K562 (cell line): ENCODE data around the gene PUM2. TPM values are rescaled to one million over a fixed set of nuclear protein-coding genes. Genes with fewer than 3 reads are reported as not detected.

Experiments
- BRD9 ChIP-seq: fragments of 450-650 bp; IDR thresholded peaks from 2 replicates; pipeline ENCODE4 v1.6.1; 2018; ENCODE audit warnings: low read depth; ENCODE audit not compliant: partially characterized antibody
- CHCHD3 ChIP-seq: fragments of 250-450 bp; sonication (Bioruptor Pico); IDR thresholded peaks from 2 replicates; pipeline ENCODE4 v2.1.2; 2022; ENCODE audit warnings: mild to moderate bottlenecking
- CHD1 ChIP-seq: fragments of 200-600 bp; sonication (generic); IDR thresholded peaks from one replicate; pipeline ENCODE4 v1.6.1; 2012; ENCODE audit warnings: mild to moderate bottlenecking, moderate library complexity, low read length, inconsistent platforms
- FOXJ2 ChIP-seq: fragments of 200-800 bp; sonication (Bioruptor generic); IDR thresholded peaks from 2 replicates; pipeline ENCODE4 v1.6.1; 2016; ENCODE audit warnings: missing genetic modification characterization, missing compliant biosample characterization
- FOXJ3 ChIP-seq: sonication (generic); formaldehyde crosslinking; IDR thresholded peaks from 2 replicates; pipeline ENCODE4 v1.4.0; 2020; ENCODE audit warnings: mild to moderate bottlenecking, missing genetic modification reagents
- FOXM1 ChIP-seq, 2 experiments: fragments of 450-650 bp in 1 of 2; sonication (generic) in 1 of 2; formaldehyde crosslinking in 1 of 2; IDR thresholded peaks; 2 replicates each; pipeline versions ENCODE4 v1.6.1 to v1.9.0; 2017 to 2022; ENCODE audit warnings: low read depth in 2 of 2, mild to moderate bottlenecking in 2 of 2, missing genetic modification reagents in 1 of 2, moderate library complexity in 1 of 2
- HDGF ChIP-seq: fragments of 450-650 bp; IDR thresholded peaks from 2 replicates; pipeline ENCODE4 v1.6.1; 2016
- IRF1 ChIP-seq: sonication (generic); formaldehyde crosslinking; IDR thresholded peaks from 2 replicates; pipeline ENCODE4 v1.8.0; 2022; ENCODE audit warnings: missing genetic modification reagents, mild to moderate bottlenecking, borderline replicate concordance
- IRF9 ChIP-seq: fragments of 450-650 bp; IDR thresholded peaks from 2 replicates; pipeline ENCODE4 v1.6.1; 2016; ENCODE audit warnings: missing biosample characterization, missing genetic modification characterization
- MCM5 ChIP-seq: fragments of 450-650 bp; IDR thresholded peaks from 2 replicates; pipeline ENCODE4 v1.6.1; 2016; ENCODE audit warnings: low read depth
- MEIS2 ChIP-seq: fragments of 450-650 bp; IDR thresholded peaks from 2 replicates; pipeline ENCODE4 v1.6.1; 2014; ENCODE audit warnings: mild to moderate bottlenecking; ENCODE audit not compliant: partially characterized antibody
- NR2C1 ChIP-seq, 2 experiments: fragments of 450-650 bp; IDR thresholded peaks; 2 replicates each; pipeline ENCODE4 v1.6.1; 2017; ENCODE audit warnings: mild to moderate bottlenecking in 2 of 2, antibody characterized with exemption in 1 of 2, inconsistent platforms in 1 of 2, missing compliant biosample characterization in 1 of 2, missing genetic modification characterization in 1 of 2
- OTX1 ChIP-seq: fragments of 450-650 bp; formaldehyde crosslinking; IDR thresholded peaks from 2 replicates; pipeline ENCODE4 v1.4.0; 2022; ENCODE audit warnings: mild to moderate bottlenecking
- PHB ChIP-seq: fragments of 250-450 bp; sonication (Bioruptor Pico); IDR thresholded peaks from 2 replicates; pipeline ENCODE4 v1.5.0; 2021
- RHOXF2B ChIP-seq: fragments of 250-450 bp; sonication (Bioruptor Pico); conservative IDR thresholded peaks from 2 replicates; pipeline ENCODE4 v1.5.1; 2021
- SAFB2 ChIP-seq: fragments of 200-400 bp; formaldehyde crosslinking; IDR thresholded peaks from 2 replicates; pipeline ENCODE4 v1.6.1; 2018; ENCODE audit warnings: borderline replicate concordance, low read length, low read depth, moderate library complexity; ENCODE audit not compliant: severe bottlenecking
- SMARCA5 ChIP-seq: fragments of 450-650 bp; IDR thresholded peaks from 2 replicates; pipeline ENCODE4 v1.6.1; 2016
- SRSF3 ChIP-seq: fragments of 200-400 bp; formaldehyde crosslinking; IDR thresholded peaks from 2 replicates; pipeline ENCODE4 v1.6.1; 2016; ENCODE audit warnings: mild to moderate bottlenecking, low read length, moderate library complexity; ENCODE audit not compliant: insufficient read depth
- TBP ChIP-seq: optimal IDR thresholded peaks from 2 replicates; pipeline ENCODE3; 2011; ENCODE audit warnings: low read depth, low read length, improper control_type of control experiment
- TFE3 ChIP-seq: fragments of 450-650 bp; formaldehyde crosslinking; IDR thresholded peaks from 2 replicates; pipeline ENCODE4 v1.4.0; 2020; ENCODE audit warnings: mild to moderate bottlenecking, mixed read lengths
- ZFP30 ChIP-seq: fragments of 250-450 bp; sonication (Bioruptor Pico); IDR thresholded peaks from 2 replicates; pipeline ENCODE4 v1.8.0; 2022; ENCODE audit warnings: moderate library complexity, mild to moderate bottlenecking, inconsistent platforms, borderline replicate concordance
- ZNF140 ChIP-seq: fragments of 250-450 bp; sonication (Bioruptor Pico); IDR thresholded peaks from 2 replicates; pipeline ENCODE4 v1.8.0; 2021; ENCODE audit warnings: moderate library complexity, mild to moderate bottlenecking, inconsistent platforms
- ZNF398 ChIP-seq: fragments of 250-450 bp; sonication (Bioruptor Pico); IDR thresholded peaks from 2 replicates; pipeline ENCODE4 v1.8.0; 2021; ENCODE audit warnings: moderate library complexity, mild to moderate bottlenecking, inconsistent platforms
- ZNF436 ChIP-seq: fragments of 250-450, 450-650 bp; sonication (Bioruptor Pico); formaldehyde crosslinking; IDR thresholded peaks from 2 replicates; pipeline ENCODE4 v1.7.0; 2020; ENCODE audit warnings: mild to moderate bottlenecking
- ZNF717 ChIP-seq: fragments of 250-450 bp; sonication (Bioruptor Pico); IDR thresholded peaks from 2 replicates; pipeline ENCODE4 v1.5.0; 2021
- ZNF79 ChIP-seq: fragments of 250-450 bp; sonication (Bioruptor Pico); IDR thresholded peaks from 2 replicates; pipeline ENCODE4 v1.4.0; 2020; ENCODE audit warnings: low read depth, mild to moderate bottlenecking, moderate library complexity
- polyA plus RNA-seq, 8 experiments: library from polyadenylated mRNA; depleted of rRNA in 4 of 8; stranded (reverse) in 5 of 8; unstranded in 3 of 8; fragments of >200 nt; fragmentation: Nextera tagmentation in 2 of 8; fragmentation: Illumina TruSeq in 1 of 8; extraction: Ambion mirVana in 2 of 8; extraction: Trizol in 1 of 8; gene quantifications; 2 replicates each; pipeline versions ENCODE4 v1.2.1 to v1.2.3, GENCODE V29; 2011 to 2014; ENCODE audit warnings: inconsistent platforms in 1 of 8, missing spikeins in 1 of 8
- total RNA-seq, 7 experiments: library from RNA; depleted of rRNA in 6 of 7; stranded (reverse); fragments of >200 nt in 6 of 7; fragmentation: Illumina TruSeq in 2 of 7; extraction: Trizol in 2 of 7; gene quantifications; 2 replicates each; pipeline versions ENCODE4 v1.2.1 to v1.2.3, GENCODE V29; 2011 to 2021; ENCODE audit warnings: low replicate concordance in 1 of 7

Gene PUM2
- total and polyA plus RNA-seq, 9 of the 15 experiments (the other 6 are each of a cell fraction or from before 2014, with no cell fraction given), result 13.4 to 61.9 (median 28.3) TPM

GRCh38 chr2:20348542-20348941, 2.1 kb downstream of the PUM2 start (continued):
- TF ChIP-seq PHB (CRISPR knock-in tag), result no peak
- no peak for TF ChIP-seq BRD9
- no peak for TF ChIP-seq NR2C1 (IDR thresholded peaks at IDR 0.05)
- TF ChIP-seq NR2C1 (tag; IDR thresholded peaks at IDR 0.05), result no peak
- no peak for TF ChIP-seq FOXJ2 (tag)
- TF ChIP-seq FOXM1 (IDR thresholded peaks at IDR 0.05; ENCODE audit: low read depth), result no peak
- no peak for TF ChIP-seq FOXM1 (CRISPR knock-in tag; IDR thresholded peaks at IDR 0.05; ENCODE audit: low read depth)
- TF ChIP-seq TBP, result no peak
- TF ChIP-seq MCM5, result no peak
- no peak for TF ChIP-seq IRF1
- TF ChIP-seq OTX1 (CRISPR knock-in tag), result no peak
- TF ChIP-seq SRSF3, result no peak
- no peak for TF ChIP-seq TFE3 (CRISPR knock-in tag)
- no peak for TF ChIP-seq ZFP30 (CRISPR knock-in tag)
- TF ChIP-seq ZNF436 (CRISPR knock-in tag), result no peak
- TF ChIP-seq ZNF140 (CRISPR knock-in tag), result no peak
- TF ChIP-seq ZNF717 (CRISPR knock-in tag), result no peak
- no peak for TF ChIP-seq MEIS2
- no peak for TF ChIP-seq ZNF79 (CRISPR knock-in tag)
- no peak for TF ChIP-seq SMARCA5
- TF ChIP-seq SAFB2, result no peak
- TF ChIP-seq ZNF398 (CRISPR knock-in tag), result no peak
- TF ChIP-seq CHD1, result no peak
- TF ChIP-seq CHCHD3 (CRISPR knock-in tag), result no peak
- TF ChIP-seq FOXJ3 (CRISPR knock-in tag), result no peak; the same call in 1 of the 2 replicates
- no peak for TF ChIP-seq HDGF
- TF ChIP-seq IRF9 (tag), result no peak
- TF ChIP-seq RHOXF2B (CRISPR knock-in tag), result no peak
